ENCODE measurements around the gene MAPT. TPM values are rescaled to one million over a fixed set of nuclear protein-coding genes. Genes with fewer than 3 reads are reported as not detected.

Gene MAPT
- total RNA-seq, 1 donor from 2014 or later = 2.1 TPM

DNA sequence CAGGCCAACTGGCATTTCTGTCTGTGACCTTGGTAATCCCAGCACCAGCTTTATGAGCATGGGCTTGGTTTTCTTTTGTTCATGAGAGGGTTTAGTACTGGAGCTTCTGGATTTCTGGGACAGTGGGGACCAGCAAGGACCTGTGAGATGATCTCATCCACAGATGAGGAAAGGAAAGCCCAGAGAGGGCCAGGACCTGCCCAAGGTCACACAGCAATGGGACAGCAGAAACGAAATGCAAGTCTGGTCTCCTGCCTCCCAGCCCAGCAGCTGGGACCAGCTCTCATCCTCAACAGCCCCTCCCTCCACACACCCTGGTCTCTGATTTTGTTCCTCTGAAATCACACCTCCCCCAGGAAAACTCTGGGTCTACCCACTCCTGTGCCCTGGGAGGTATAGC is 42.5 kb upstream of the MAPT start:
- H3K4me1 ChIP-seq (ENCODE audit: insufficient read depth, low read length) = no peaks in the 10 kb centered on the region
- H3K9me3 Mint-ChIP-seq (ENCODE audit: unreplicated experiment) = no peaks in the 10 kb centered on the region
- peaks cover 51% of the 10 kb centered on the region for H3K27me3 Mint-ChIP-seq (ENCODE audit: low read depth, unreplicated experiment)
- no peak overlapping the region for H3K27ac Mint-ChIP-seq (ENCODE audit: unreplicated experiment)
- no peaks in the 10 kb centered on the region for H3K9me3 ChIP-seq (ENCODE audit: insufficient read depth, low read depth, low read length)
- no peak for TF ChIP-seq EZH2 (IDR thresholded peaks at IDR 0.05; ENCODE audit: insufficient read depth, low read length)
- TF ChIP-seq, protein P1, sequence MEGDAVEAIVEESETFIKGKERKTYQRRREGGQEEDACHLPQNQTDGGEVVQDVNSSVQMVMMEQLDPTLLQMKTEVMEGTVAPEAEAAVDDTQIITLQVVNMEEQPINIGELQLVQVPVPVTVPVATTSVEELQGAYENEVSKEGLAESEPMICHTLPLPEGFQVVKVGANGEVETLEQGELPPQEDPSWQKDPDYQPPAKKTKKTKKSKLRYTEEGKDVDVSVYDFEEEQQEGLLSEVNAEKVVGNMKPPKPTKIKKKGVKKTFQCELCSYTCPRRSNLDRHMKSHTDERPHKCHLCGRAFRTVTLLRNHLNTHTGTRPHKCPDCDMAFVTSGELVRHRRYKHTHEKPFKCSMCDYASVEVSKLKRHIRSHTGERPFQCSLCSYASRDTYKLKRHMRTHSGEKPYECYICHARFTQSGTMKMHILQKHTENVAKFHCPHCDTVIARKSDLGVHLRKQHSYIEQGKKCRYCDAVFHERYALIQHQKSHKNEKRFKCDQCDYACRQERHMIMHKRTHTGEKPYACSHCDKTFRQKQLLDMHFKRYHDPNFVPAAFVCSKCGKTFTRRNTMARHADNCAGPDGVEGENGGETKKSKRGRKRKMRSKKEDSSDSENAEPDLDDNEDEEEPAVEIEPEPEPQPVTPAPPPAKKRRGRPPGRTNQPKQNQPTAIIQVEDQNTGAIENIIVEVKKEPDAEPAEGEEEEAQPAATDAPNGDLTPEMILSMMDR (IDR thresholded peaks at IDR 0.05; ENCODE audit: insufficient read depth, low read depth, low read length) = no peak
- no peaks in the 10 kb centered on the region for H3K79me2 ChIP-seq (ENCODE audit: insufficient read depth, low read length)
- no peak overlapping the region for H3K27ac ChIP-seq (ENCODE audit: low read depth, low read length)
- no peak overlapping the region for H3K9ac ChIP-seq (ENCODE audit: low read length)
- no peaks in the 10 kb centered on the region for H3K36me3 ChIP-seq (ENCODE audit: insufficient read depth, low read length)
- no peak for FAIRE-seq
- no peak overlapping the region for H3K4me2 ChIP-seq (ENCODE audit: low read length)
- DNase-seq (ENCODE audit: low read depth) = no peak
- no peak overlapping the region for H3K4me3 Mint-ChIP-seq (ENCODE audit: unreplicated experiment)
- peaks cover 1% of the 10 kb centered on the region for H3K36me3 Mint-ChIP-seq (ENCODE audit: low read depth, unreplicated experiment)
- H3K4me3 ChIP-seq (ENCODE audit: insufficient read depth, low read depth, low read length) = no peak overlapping the region
- no peaks in the 10 kb centered on the region for H3K4me1 Mint-ChIP-seq (ENCODE audit: low read depth, unreplicated experiment)
- H3K27me3 ChIP-seq (ENCODE audit: insufficient read depth, low read length) = peaks cover 6% of the 10 kb centered on the region
- no peaks in the 10 kb centered on the region for H4K20me1 ChIP-seq (ENCODE audit: insufficient read depth, low read length)
- H2AFZ ChIP-seq (ENCODE audit: low read depth, low read length) = no peak overlapping the region

DNA sequence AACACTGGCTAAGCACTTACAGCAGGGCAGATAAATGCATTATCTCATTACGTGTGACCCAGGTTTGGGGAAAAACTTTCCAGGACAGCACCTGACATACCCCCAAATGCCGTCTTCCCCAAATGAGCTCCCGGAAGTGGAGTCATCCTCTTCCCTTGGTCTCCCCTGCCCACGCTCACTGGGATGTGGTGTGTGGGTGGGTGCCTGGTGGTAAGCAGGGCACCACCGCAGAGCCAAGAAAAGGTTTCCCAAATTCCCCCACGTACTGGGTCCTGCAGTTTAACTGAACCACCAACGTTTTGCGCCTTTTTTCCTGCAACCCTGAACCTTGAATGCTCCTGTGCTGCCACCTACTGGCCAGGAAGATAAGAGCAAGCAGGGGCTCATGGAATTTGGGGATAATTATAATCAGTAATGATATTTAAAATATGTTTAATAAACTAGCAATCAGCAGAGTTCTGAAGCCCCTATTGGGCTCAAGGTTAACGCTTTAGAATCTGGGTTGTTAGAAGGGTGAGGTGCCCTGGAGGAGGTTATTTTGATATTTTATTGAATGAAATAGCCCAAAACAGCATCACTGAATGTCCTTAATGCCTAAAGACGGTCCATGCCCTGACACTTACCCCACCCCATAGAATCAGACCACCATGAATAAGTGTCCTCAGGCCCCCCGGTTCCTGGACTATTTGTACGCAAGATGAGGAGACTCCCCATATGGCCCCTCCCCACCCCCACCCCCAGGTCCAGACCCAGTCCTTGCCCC is 41.6 kb upstream of the MAPT start:
- no peaks in the 10 kb centered on the region for H3K9me3 Mint-ChIP-seq (ENCODE audit: unreplicated experiment)
- no peak overlapping the region for H3K9ac ChIP-seq (ENCODE audit: low read length)
- no peaks in the 10 kb centered on the region for H3K4me1 Mint-ChIP-seq (ENCODE audit: low read depth, unreplicated experiment)
- DNase-seq (ENCODE audit: low read depth) (peak; percentile 8), FAIRE-seq (no peak)
- H3K4me2 ChIP-seq (ENCODE audit: low read length) = no peak overlapping the region
- no peaks in the 10 kb centered on the region for H3K36me3 ChIP-seq (ENCODE audit: insufficient read depth, low read length)
- peaks cover 45% of the 10 kb centered on the region for H3K27me3 Mint-ChIP-seq (ENCODE audit: low read depth, unreplicated experiment)
- no peak overlapping the region for H2AFZ ChIP-seq (ENCODE audit: low read depth, low read length)
- H3K36me3 Mint-ChIP-seq (ENCODE audit: low read depth, unreplicated experiment) = peaks cover 1% of the 10 kb centered on the region
- H3K4me3 Mint-ChIP-seq (ENCODE audit: unreplicated experiment) = no peak overlapping the region
- H3K27ac Mint-ChIP-seq (ENCODE audit: unreplicated experiment) = no peak overlapping the region
- no peaks in the 10 kb centered on the region for H3K9me3 ChIP-seq (ENCODE audit: insufficient read depth, low read depth, low read length)
- TF ChIP-seq EZH2 (IDR thresholded peaks at IDR 0.05; ENCODE audit: insufficient read depth, low read length) = no peak
- TF ChIP-seq, protein P1 (IDR thresholded peaks at IDR 0.05; ENCODE audit: insufficient read depth, low read depth, low read length) = peak; percentile 96
- peaks cover 6% of the 10 kb centered on the region for H3K27me3 ChIP-seq (ENCODE audit: insufficient read depth, low read length)
- no peaks in the 10 kb centered on the region for H4K20me1 ChIP-seq (ENCODE audit: insufficient read depth, low read length)
- H3K4me3 ChIP-seq (ENCODE audit: insufficient read depth, low read depth, low read length) = no peak overlapping the region
- no peak overlapping the region for H3K27ac ChIP-seq (ENCODE audit: low read depth, low read length)
- no peaks in the 10 kb centered on the region for H3K4me1 ChIP-seq (ENCODE audit: insufficient read depth, low read length)
- no peaks in the 10 kb centered on the region for H3K79me2 ChIP-seq (ENCODE audit: insufficient read depth, low read length)

DNA sequence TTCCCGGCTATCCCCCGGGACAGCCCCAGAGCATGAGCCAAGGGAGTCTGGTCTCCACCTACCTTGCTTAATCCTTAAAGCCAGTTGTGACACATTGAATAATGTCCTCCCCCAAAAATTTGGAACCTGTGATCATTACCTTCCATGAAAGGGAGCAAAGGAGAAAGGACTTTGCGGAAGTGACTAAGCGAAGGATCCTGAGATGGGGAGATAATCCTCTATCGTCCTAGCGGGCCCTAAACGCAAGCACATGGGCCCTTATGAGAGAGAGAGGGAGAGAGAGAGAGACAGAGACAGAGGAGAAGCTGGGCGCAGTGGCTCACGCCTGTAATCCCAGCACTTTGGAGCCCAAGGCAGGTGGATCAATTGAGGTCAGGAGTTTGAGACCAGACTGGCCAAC is 40.1 kb upstream of the MAPT start:
- Histone ChIP-seq H3K4me2 (ENCODE audit: low read length) (no peak overlapping the region), H3K9me3 (ENCODE audit: insufficient read depth, low read depth, low read length) (no peaks in the 10 kb centered on the region), H3K4me1 (ENCODE audit: insufficient read depth, low read length) (no peaks in the 10 kb centered on the region), H2AFZ (ENCODE audit: low read depth, low read length) (no peak overlapping the region), H4K20me1 (ENCODE audit: insufficient read depth, low read length) (no peaks in the 10 kb centered on the region), H3K27me3 (ENCODE audit: insufficient read depth, low read length) (peaks cover 6% of the 10 kb centered on the region), H3K36me3 (ENCODE audit: insufficient read depth, low read length) (no peaks in the 10 kb centered on the region), H3K4me3 (ENCODE audit: insufficient read depth, low read depth, low read length) (no peak overlapping the region), H3K79me2 (ENCODE audit: insufficient read depth, low read length) (no peaks in the 10 kb centered on the region), H3K9ac (ENCODE audit: low read length) (no peak overlapping the region), H3K27ac (ENCODE audit: low read depth, low read length) (no peak overlapping the region)
- no peak for FAIRE-seq
- no peak for DNase-seq (ENCODE audit: low read depth)
- no peak for TF ChIP-seq EZH2 (IDR thresholded peaks at IDR 0.05; ENCODE audit: insufficient read depth, low read length)
- TF ChIP-seq, protein P1 (IDR thresholded peaks at IDR 0.05; ENCODE audit: insufficient read depth, low read depth, low read length) = no peak
- Mint-ChIP-seq H3K27me3 (ENCODE audit: low read depth, unreplicated experiment) (peaks cover 43% of the 10 kb centered on the region), H3K36me3 (ENCODE audit: low read depth, unreplicated experiment) (peaks cover 1% of the 10 kb centered on the region), H3K9me3 (ENCODE audit: unreplicated experiment) (no peaks in the 10 kb centered on the region), H3K4me1 (ENCODE audit: low read depth, unreplicated experiment) (no peaks in the 10 kb centered on the region), H3K27ac (ENCODE audit: unreplicated experiment) (no peak overlapping the region), H3K4me3 (ENCODE audit: unreplicated experiment) (no peak overlapping the region)

All from astrocyte (in vitro differentiated cells and primary cell).